K562 (cell line): ENCODE results near the gene IL1B.

Experiments used
- ESRRA ChIP-seq: fragments of 450-650 bp; IDR thresholded peaks from 2 replicates; pipeline ENCODE4 v1.6.1; 2014; ENCODE audit warnings: low read depth, mild to moderate bottlenecking, moderate library complexity, borderline replicate concordance
- EZH2 ChIP-seq: IDR thresholded peaks from 2 replicates; pipeline ENCODE4 v1.6.1; 2012; ENCODE audit warnings: low read depth, mild to moderate bottlenecking, inconsistent platforms, low read length, borderline replicate concordance
- GABPA ChIP-seq: fragments of 200-800 bp; sonication (Bioruptor generic); conservative IDR thresholded peaks from 2 replicates; pipeline ENCODE4 v1.6.1; 2016; ENCODE audit warnings: low read depth, missing genetic modification characterization, missing compliant biosample characterization
- HNRNPLL ChIP-seq: fragments of 200-400 bp; formaldehyde crosslinking; IDR thresholded peaks from 2 replicates; pipeline ENCODE4 v1.6.1; 2017; ENCODE audit warnings: low read length, low read depth, mild to moderate bottlenecking; ENCODE audit not compliant: poor library complexity, severe bottlenecking
- MYC ChIP-seq, 2 experiments: fragments of 250-450 bp in 1 of 2; sonication (Bioruptor Pico) in 1 of 2; IDR thresholded peaks; 2 replicates each; pipeline versions ENCODE4 v1.5.1 to v1.6.1; 2012 to 2021; ENCODE audit warnings: low read depth in 2 of 2, borderline replicate concordance in 1 of 2, improper control_type of control experiment in 1 of 2, low read length in 1 of 2, mild to moderate bottlenecking in 1 of 2, moderate library complexity in 1 of 2
- POLR2AphosphoS5 ChIP-seq: IDR thresholded peaks from 2 replicates; pipeline ENCODE4 v1.6.1; 2011; ENCODE audit warnings: mild to moderate bottlenecking, low read depth, low read length, moderate library complexity; ENCODE audit not compliant: control insufficient read depth, insufficient read depth
- TAF15 ChIP-seq: fragments of 200-400 bp; formaldehyde crosslinking; IDR thresholded peaks from 2 replicates; pipeline ENCODE4 v1.6.1; 2017; ENCODE audit warnings: mild to moderate bottlenecking, low read depth, low read length, moderate library complexity
- ZNF324 ChIP-seq: fragments of 250-450 bp; sonication (Bioruptor Pico); IDR thresholded peaks from 2 replicates; pipeline ENCODE4 v1.4.0; 2020; ENCODE audit warnings: mild to moderate bottlenecking
- ZNF644 ChIP-seq: fragments of 200-800 bp; sonication (Bioruptor generic); IDR thresholded peaks from 2 replicates; pipeline ENCODE4 v1.6.1; 2016; ENCODE audit warnings: low read depth, missing genetic modification characterization, missing compliant biosample characterization
- TF ChIP-seq, protein P1 (sequence below), 3 experiments: IDR thresholded peaks in 2 of 3; conservative IDR thresholded peaks in 1 of 3; 2 replicates each; pipeline ENCODE4 v1.5.1; 2011 to 2012; ENCODE audit warnings: low read length in 3 of 3, mild to moderate bottlenecking in 3 of 3, control low read depth in 2 of 3, improper control_type of control experiment in 1 of 3, inconsistent platforms in 1 of 3, low read depth in 1 of 3, mixed read lengths in 1 of 3, moderate library complexity in 1 of 3; ENCODE audit not compliant: insufficient read depth in 2 of 3
- TF ChIP-seq, protein P2 (sequence below), 2 experiments: fragments of 450-650 bp; IDR thresholded peaks; 2 replicates each; pipeline ENCODE4 v1.6.1; 2016; ENCODE audit warnings: mild to moderate bottlenecking in 2 of 2, borderline replicate concordance in 1 of 2, low read depth in 1 of 2, moderate library complexity in 1 of 2

DNA sequence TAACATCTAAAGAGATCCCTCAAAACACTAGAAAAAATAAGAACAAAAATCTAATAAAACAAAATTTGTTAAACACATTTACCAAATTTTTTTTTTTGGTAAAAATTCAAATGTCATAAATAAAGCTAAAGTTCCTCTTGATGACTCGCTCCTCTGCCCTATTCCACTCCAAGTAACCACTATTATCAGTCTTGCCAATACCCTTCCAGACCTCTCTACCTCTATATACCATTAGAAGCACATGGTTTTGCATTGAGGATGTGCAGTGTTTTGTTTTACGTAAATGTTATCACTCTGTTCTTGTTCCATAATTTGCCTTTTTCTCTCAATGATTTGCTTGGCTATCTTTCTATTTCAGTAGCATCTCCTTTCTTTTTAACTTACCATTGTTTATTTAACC, 10.9 kb downstream of the IL1B start:
- TF ChIP-seq EZH2 = no peak
- TF ChIP-seq, protein P1, sequence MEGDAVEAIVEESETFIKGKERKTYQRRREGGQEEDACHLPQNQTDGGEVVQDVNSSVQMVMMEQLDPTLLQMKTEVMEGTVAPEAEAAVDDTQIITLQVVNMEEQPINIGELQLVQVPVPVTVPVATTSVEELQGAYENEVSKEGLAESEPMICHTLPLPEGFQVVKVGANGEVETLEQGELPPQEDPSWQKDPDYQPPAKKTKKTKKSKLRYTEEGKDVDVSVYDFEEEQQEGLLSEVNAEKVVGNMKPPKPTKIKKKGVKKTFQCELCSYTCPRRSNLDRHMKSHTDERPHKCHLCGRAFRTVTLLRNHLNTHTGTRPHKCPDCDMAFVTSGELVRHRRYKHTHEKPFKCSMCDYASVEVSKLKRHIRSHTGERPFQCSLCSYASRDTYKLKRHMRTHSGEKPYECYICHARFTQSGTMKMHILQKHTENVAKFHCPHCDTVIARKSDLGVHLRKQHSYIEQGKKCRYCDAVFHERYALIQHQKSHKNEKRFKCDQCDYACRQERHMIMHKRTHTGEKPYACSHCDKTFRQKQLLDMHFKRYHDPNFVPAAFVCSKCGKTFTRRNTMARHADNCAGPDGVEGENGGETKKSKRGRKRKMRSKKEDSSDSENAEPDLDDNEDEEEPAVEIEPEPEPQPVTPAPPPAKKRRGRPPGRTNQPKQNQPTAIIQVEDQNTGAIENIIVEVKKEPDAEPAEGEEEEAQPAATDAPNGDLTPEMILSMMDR (IDR thresholded peaks at IDR 0.05 in 2 of 3, conservative IDR thresholded peaks at IDR 0.05 in 1 of 3; ENCODE audit: insufficient read depth in 2 of 3, low read depth in 1 of 3, low read length in 3 of 3) = no peak
- TF ChIP-seq POLR2AphosphoS5 = no peak
- TF ChIP-seq ZNF644 (tag) = no peak
- TF ChIP-seq MYC (IDR thresholded peaks at IDR 0.05; ENCODE audit: low read depth, low read length) = no peak
- TF ChIP-seq MYC (CRISPR knock-in tag; IDR thresholded peaks at IDR 0.05; ENCODE audit: borderline replicate concordance, low read depth) = no peak
- TF ChIP-seq TAF15 = no peak
- TF ChIP-seq GABPA (tag) = no peak
- TF ChIP-seq, protein P2, sequence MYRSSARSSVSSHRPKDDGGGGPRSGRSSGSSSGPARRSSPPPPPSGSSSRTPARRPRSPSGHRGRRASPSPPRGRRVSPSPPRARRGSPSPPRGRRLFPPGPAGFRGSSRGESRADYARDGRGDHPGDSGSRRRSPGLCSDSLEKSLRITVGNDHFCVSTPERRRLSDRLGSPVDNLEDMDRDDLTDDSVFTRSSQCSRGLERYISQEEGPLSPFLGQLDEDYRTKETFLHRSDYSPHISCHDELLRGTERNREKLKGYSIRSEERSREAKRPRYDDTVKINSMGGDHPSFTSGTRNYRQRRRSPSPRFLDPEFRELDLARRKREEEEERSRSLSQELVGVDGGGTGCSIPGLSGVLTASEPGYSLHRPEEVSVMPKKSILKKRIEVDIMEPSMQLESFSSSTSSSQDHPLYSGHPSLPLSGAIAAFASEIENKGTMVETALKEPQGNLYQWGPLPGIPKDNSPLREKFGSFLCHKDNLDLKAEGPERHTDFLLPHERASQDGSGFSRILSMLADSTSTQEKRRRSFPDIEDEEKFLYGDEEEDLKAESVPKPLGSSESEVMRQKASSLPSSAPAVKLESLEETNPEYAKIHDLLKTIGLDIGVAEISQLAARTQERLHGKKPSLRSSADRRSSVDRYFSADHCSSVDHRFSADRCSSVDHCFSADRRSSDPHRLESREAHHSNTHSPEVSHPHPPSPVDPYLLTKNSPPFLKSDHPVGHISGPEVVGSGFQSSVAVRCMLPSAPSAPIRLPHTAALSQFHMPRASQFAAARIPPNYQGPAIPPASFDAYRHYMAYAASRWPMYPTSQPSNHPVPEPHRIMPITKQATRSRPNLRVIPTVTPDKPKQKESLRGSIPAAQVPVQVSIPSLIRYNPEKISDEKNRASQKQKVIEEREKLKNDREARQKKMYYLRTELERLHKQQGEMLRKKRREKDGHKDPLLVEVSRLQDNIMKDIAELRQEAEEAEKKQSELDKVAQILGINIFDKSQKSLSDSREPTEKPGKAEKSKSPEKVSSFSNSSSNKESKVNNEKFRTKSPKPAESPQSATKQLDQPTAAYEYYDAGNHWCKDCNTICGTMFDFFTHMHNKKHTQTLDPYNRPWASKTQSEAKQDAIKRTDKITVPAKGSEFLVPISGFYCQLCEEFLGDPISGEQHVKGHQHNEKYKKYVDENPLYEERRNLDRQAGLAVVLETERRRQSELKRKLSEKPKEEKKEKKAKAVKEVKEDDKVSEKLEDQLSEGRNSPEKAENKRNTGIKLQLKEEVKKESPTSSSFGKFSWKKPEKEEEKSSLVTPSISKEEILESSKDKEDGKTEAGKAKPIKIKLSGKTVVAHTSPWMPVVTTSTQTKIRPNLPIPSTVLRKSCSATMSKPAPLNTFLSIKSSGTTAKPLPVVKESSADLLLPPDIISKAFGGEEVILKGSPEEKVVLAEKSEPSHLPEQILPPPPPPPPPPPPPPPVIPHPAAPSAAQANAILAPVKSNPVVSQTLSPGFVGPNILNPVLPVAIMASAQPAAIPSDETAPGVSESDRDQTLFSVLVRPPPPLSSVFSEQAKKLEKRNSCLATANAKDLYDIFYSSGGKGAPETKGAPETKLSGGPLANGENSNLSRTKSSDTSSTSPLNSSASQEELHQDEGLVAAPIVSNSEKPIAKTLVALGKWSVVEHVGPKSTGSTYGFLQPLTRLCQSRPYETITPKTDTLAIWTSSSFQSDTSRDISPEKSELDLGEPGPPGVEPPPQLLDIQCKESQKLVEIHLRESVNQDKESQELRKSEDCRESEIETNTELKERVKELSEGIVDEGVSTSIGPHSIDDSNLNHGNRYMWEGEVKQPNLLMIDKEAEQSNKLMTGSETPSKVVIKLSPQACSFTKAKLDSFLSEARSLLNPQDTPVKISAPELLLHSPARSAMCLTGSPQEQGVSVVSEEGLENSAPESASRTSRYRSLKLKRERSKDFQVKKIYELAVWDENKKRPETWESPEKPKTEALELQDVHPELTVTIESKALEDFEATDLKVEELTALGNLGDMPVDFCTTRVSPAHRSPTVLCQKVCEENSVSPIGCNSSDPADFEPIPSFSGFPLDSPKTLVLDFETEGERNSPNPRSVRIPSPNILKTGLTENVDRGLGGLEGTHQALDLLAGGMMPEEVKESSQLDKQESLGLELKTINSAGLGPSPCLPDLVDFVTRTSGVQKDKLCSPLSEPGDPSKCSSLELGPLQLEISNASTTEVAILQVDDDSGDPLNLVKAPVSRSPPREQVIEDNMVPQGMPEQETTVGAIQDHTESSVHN (IDR thresholded peaks at IDR 0.05; ENCODE audit: borderline replicate concordance in 1 of 2, low read depth in 1 of 2) = no peak
- no peak for TF ChIP-seq HNRNPLL
- TF ChIP-seq ZNF324 (CRISPR knock-in tag) = no peak
- TF ChIP-seq ESRRA = no peak
